ENCODE measurements around the gene WDHD1.

Gene WDHD1

GRCh38 chr14:55047301-55048053 is 20.6 kb upstream of the WDHD1 start:
- no peak overlapping the region for H2AFZ ChIP-seq (ENCODE audit: low read length)
- TF ChIP-seq CTCF (IDR thresholded peaks at IDR 0.05; ENCODE audit: low read length) (no peak), EZH2 (optimal IDR thresholded peaks at IDR 0.05; ENCODE audit: low read depth, low read length) (no peak), EZH2phosphoT487 (IDR thresholded peaks at IDR 0.05; ENCODE audit: low read length) (no peak)
- no peak overlapping the region for H3K4me3 ChIP-seq (ENCODE audit: low read length)
- no peaks in the 10 kb centered on the region for H3K27me3 ChIP-seq (replicated peaks; ENCODE audit: insufficient read depth, low read length)
- no peak for DNase-seq
- no peaks in the 10 kb centered on the region for H3K4me1 ChIP-seq (ENCODE audit: low read length)
- no peaks in the 10 kb centered on the region for H3K36me3 ChIP-seq (replicated peaks; ENCODE audit: insufficient read depth, low read length)
- no peaks in the 10 kb centered on the region for H3K9me2 ChIP-seq (replicated peaks; ENCODE audit: insufficient read depth, low read length)
- H3K9ac ChIP-seq (ENCODE audit: low read length), result no peak overlapping the region
- no peaks in the 10 kb centered on the region for H4K20me1 ChIP-seq (ENCODE audit: insufficient read depth, low read length)
- no peak overlapping the region for H3K27ac ChIP-seq (ENCODE audit: low read length)
- H3F3A ChIP-seq (ENCODE audit: insufficient read depth, low read length), result peaks cover 11% of the 10 kb centered on the region
- H3K9me3 ChIP-seq (replicated peaks; ENCODE audit: insufficient read depth, low read length), result no peaks in the 10 kb centered on the region
- H3K4me2 ChIP-seq (ENCODE audit: low read depth, low read length), result no peak overlapping the region
- peaks cover 3% of the 10 kb centered on the region for H3K79me2 ChIP-seq (ENCODE audit: low read length)

GRCh38 chr14:55045087-55045486 is 18.2 kb upstream of the WDHD1 start:
- Histone ChIP-seq H3K4me2 (ENCODE audit: low read depth, low read length) (no peak overlapping the region), H3K27me3 (replicated peaks; ENCODE audit: insufficient read depth, low read length) (no peaks in the 10 kb centered on the region), H3K27ac (ENCODE audit: low read length) (no peak overlapping the region), H3K4me3 (ENCODE audit: low read length) (no peak overlapping the region), H3K9me3 (replicated peaks; ENCODE audit: insufficient read depth, low read length) (no peaks in the 10 kb centered on the region), H3K9me2 (replicated peaks; ENCODE audit: insufficient read depth, low read length) (no peaks in the 10 kb centered on the region), H3F3A (ENCODE audit: insufficient read depth, low read length) (peaks cover 5% of the 10 kb centered on the region; the same call in 1 of the 2 replicates), H3K36me3 (replicated peaks; ENCODE audit: insufficient read depth, low read length) (no peaks in the 10 kb centered on the region), H3K9ac (ENCODE audit: low read length) (no peak overlapping the region), H3K79me2 (ENCODE audit: low read length) (no peaks in the 10 kb centered on the region), H2AFZ (ENCODE audit: low read length) (no peak overlapping the region), H3K4me1 (ENCODE audit: low read length) (no peaks in the 10 kb centered on the region), H4K20me1 (ENCODE audit: insufficient read depth, low read length) (no peaks in the 10 kb centered on the region)
- no peak for DNase-seq
- TF ChIP-seq EZH2 (optimal IDR thresholded peaks at IDR 0.05; ENCODE audit: low read depth, low read length) (no peak), EZH2phosphoT487 (IDR thresholded peaks at IDR 0.05; ENCODE audit: low read length) (no peak), CTCF (IDR thresholded peaks at IDR 0.05; ENCODE audit: low read length) (no peak)

GRCh38 chr14:55043528-55043927 is 16.6 kb upstream of the WDHD1 start:
- Histone ChIP-seq H3K9me2 (replicated peaks; ENCODE audit: insufficient read depth, low read length) (no peaks in the 10 kb centered on the region), H3K36me3 (replicated peaks; ENCODE audit: insufficient read depth, low read length) (no peaks in the 10 kb centered on the region), H3K4me3 (ENCODE audit: low read length) (no peak overlapping the region), H3K9me3 (replicated peaks; ENCODE audit: insufficient read depth, low read length) (no peaks in the 10 kb centered on the region), H3K27ac (ENCODE audit: low read length) (no peak overlapping the region), H3K27me3 (replicated peaks; ENCODE audit: insufficient read depth, low read length) (no peaks in the 10 kb centered on the region), H3F3A (ENCODE audit: insufficient read depth, low read length) (no peaks in the 10 kb centered on the region), H3K4me1 (ENCODE audit: low read length) (no peaks in the 10 kb centered on the region), H2AFZ (ENCODE audit: low read length) (no peak overlapping the region), H3K4me2 (ENCODE audit: low read depth, low read length) (no peak overlapping the region), H4K20me1 (ENCODE audit: insufficient read depth, low read length) (no peaks in the 10 kb centered on the region), H3K9ac (ENCODE audit: low read length) (no peak overlapping the region), H3K79me2 (ENCODE audit: low read length) (no peaks in the 10 kb centered on the region; the same call in 1 of the 2 replicates)
- TF ChIP-seq EZH2 (optimal IDR thresholded peaks at IDR 0.05; ENCODE audit: low read depth, low read length) (no peak), EZH2phosphoT487 (IDR thresholded peaks at IDR 0.05; ENCODE audit: low read length) (no peak), CTCF (IDR thresholded peaks at IDR 0.05; ENCODE audit: low read length) (no peak)
- no peak for DNase-seq
